ENCODE data around the gene FKBP5.

FKBP5 gene

GRCh38 chr6:35607517-35608233, 81.0 kb downstream of the FKBP5 start:
- H2BK12ac ChIP-seq (ENCODE audit: low read length): no peak overlapping the region
- H3K4ac ChIP-seq (ENCODE audit: low read length): no peak overlapping the region
- no peak for DNase-seq (ENCODE audit: low spot score)
- H3K27ac ChIP-seq (replicated peaks; ENCODE audit: low read length): no peak overlapping the region
- H2BK15ac ChIP-seq (ENCODE audit: low read length): no peak overlapping the region
- H4K91ac ChIP-seq (ENCODE audit: low read depth, low read length, poor library complexity): no peak overlapping the region
- H3K36me3 ChIP-seq (replicated peaks in 1 of 2; ENCODE audit: control insufficient read depth in 2 of 2, insufficient read depth in 2 of 2, low read length in 2 of 2): peaks cover 3 to 70% of the 10 kb centered on the region in 2 donors
- no peak overlapping the region for H3K4me3 ChIP-seq (ENCODE audit: low read length in 2 of 2)
- H3K23ac ChIP-seq (ENCODE audit: low read depth, low read length, poor library complexity): no peak overlapping the region
- no peak overlapping the region for H3K14ac ChIP-seq (ENCODE audit: low read length)
- H2BK5ac ChIP-seq (ENCODE audit: low read length): no peak overlapping the region
- H2BK120ac ChIP-seq (ENCODE audit: low read depth, low read length): no peak overlapping the region
- H3K79me1 ChIP-seq (ENCODE audit: low read depth, low read length): peaks cover 2% of the 10 kb centered on the region
- H3K9ac ChIP-seq (ENCODE audit: low read depth, low read length, poor library complexity): no peak overlapping the region
- WGBS, 2 donors (ENCODE audit: extremely low coverage in 2 of 2, insufficient read length in 2 of 2, insufficient replicate concordance in 1 of 2): no CpG with 5 or more reads among the region's 13 CpGs
- no peak overlapping the region for H2AK5ac ChIP-seq (ENCODE audit: low read depth, low read length)
- peaks cover 0 to 10% of the 10 kb centered on the region in 2 donors for H3K9me3 ChIP-seq (replicated peaks in 1 of 2; ENCODE audit: control insufficient read depth in 2 of 2, insufficient read depth in 1 of 2, low read depth in 1 of 2, low read length in 2 of 2)
- no peak overlapping the region for H2AFZ ChIP-seq (ENCODE audit: low read length)
- no peaks in the 10 kb centered on the region for H3K4me1 ChIP-seq (ENCODE audit: control insufficient read depth in 2 of 2, insufficient read depth in 1 of 2, low read depth in 1 of 2, low read length in 2 of 2)
- no peak overlapping the region for H3K18ac ChIP-seq (ENCODE audit: low read length)
- no peak overlapping the region for H3K4me2 ChIP-seq (ENCODE audit: insufficient read depth, low read length, poor library complexity, severe bottlenecking)
- no peak overlapping the region for H4K8ac ChIP-seq (ENCODE audit: low read depth, low read length)
- no peaks in the 10 kb centered on the region for H3K27me3 ChIP-seq (ENCODE audit: control insufficient read depth in 3 of 3, insufficient read depth in 3 of 3, low read depth in 1 of 3, low read length in 3 of 3)

DNA sequence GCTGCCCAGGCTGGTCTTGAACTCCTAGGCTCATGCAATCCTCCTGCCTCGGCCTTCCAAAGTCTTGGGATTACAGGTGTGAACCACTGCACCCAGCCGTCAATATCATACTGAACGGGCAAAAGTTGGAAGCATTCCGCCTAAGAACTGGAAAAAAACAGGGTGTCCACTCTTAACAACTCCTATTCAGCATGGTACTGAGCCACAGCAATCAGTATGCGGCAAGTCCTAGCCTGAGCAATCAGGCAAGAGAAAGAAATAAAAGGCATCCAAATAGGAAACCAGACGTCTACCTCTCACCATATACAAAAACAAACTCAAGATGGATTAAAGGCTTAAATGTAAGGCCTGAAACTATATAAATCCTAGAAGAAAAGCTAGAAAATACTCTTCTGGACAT, 83.1 kb downstream of the FKBP5 start:
- peaks cover 4 to 18% of the 10 kb centered on the region in 2 donors for H3K4me1 ChIP-seq (ENCODE audit: control insufficient read depth in 2 of 2, insufficient read depth in 1 of 2, low read depth in 1 of 2, low read length in 2 of 2)
- no peak overlapping the region for H3K4me2 ChIP-seq (ENCODE audit: insufficient read depth, low read length, poor library complexity, severe bottlenecking)
- H2BK120ac ChIP-seq (ENCODE audit: low read depth, low read length): no peak overlapping the region
- no peak overlapping the region for H4K8ac ChIP-seq (ENCODE audit: low read depth, low read length)
- H3K4ac ChIP-seq (ENCODE audit: low read length): no peak overlapping the region
- H2BK5ac ChIP-seq (ENCODE audit: low read length): no peak overlapping the region
- WGBS, 2 donors (ENCODE audit: extremely low coverage in 2 of 2, insufficient read length in 2 of 2, insufficient replicate concordance in 1 of 2): no CpG with 5 or more reads among the region's 6 CpGs
- no peak overlapping the region for H3K27ac ChIP-seq (replicated peaks; ENCODE audit: low read length)
- H4K91ac ChIP-seq (ENCODE audit: low read depth, low read length, poor library complexity): no peak overlapping the region
- H3K9ac ChIP-seq (ENCODE audit: low read depth, low read length, poor library complexity): no peak overlapping the region
- H2AFZ ChIP-seq (ENCODE audit: low read length): no peak overlapping the region
- peaks cover 2% of the 10 kb centered on the region for H3K79me1 ChIP-seq (ENCODE audit: low read depth, low read length)
- H3K23ac ChIP-seq (ENCODE audit: low read depth, low read length, poor library complexity): no peak overlapping the region
- H2BK12ac ChIP-seq (ENCODE audit: low read length): no peak overlapping the region
- H3K27me3 ChIP-seq (ENCODE audit: control insufficient read depth in 3 of 3, insufficient read depth in 3 of 3, low read depth in 1 of 3, low read length in 3 of 3): no peaks in the 10 kb centered on the region
- H2AK5ac ChIP-seq (ENCODE audit: low read depth, low read length): no peak overlapping the region
- H3K14ac ChIP-seq (ENCODE audit: low read length): no peak overlapping the region
- H3K4me3 ChIP-seq (ENCODE audit: low read length in 2 of 2): no peak overlapping the region
- no peak overlapping the region for H3K18ac ChIP-seq (ENCODE audit: low read length)
- H3K36me3 ChIP-seq (replicated peaks in 1 of 2; ENCODE audit: control insufficient read depth in 2 of 2, insufficient read depth in 2 of 2, low read length in 2 of 2): peaks cover 3 to 50% of the 10 kb centered on the region in 2 donors
- H2BK15ac ChIP-seq (ENCODE audit: low read length): no peak overlapping the region
- DNase-seq (ENCODE audit: low spot score): no peak
- H3K9me3 ChIP-seq (replicated peaks in 1 of 2; ENCODE audit: control insufficient read depth in 2 of 2, insufficient read depth in 1 of 2, low read depth in 1 of 2, low read length in 2 of 2): peaks cover 0 to 10% of the 10 kb centered on the region in 2 donors

- Histone ChIP-seq H2BK5ac (ENCODE audit: low read length) (no peak overlapping the region), H3K27ac (replicated peaks; ENCODE audit: low read length) (no peak overlapping the region), H4K8ac (ENCODE audit: low read depth, low read length) (no peak overlapping the region), H4K91ac (ENCODE audit: low read depth, low read length, poor library complexity) (no peak overlapping the region), H2AFZ (ENCODE audit: low read length) (no peak overlapping the region), H3K79me1 (ENCODE audit: low read depth, low read length) (peaks cover 2% of the 10 kb centered on the region), H3K27me3 (ENCODE audit: control insufficient read depth in 3 of 3, insufficient read depth in 3 of 3, low read depth in 1 of 3, low read length in 3 of 3) (no peaks in the 10 kb centered on the region), H3K4ac (ENCODE audit: low read length) (no peak overlapping the region), H2BK12ac (ENCODE audit: low read length) (no peak overlapping the region), H2BK15ac (ENCODE audit: low read length) (no peak overlapping the region), H3K4me3 (ENCODE audit: low read length in 2 of 2) (no peak overlapping the region), H3K4me2 (ENCODE audit: insufficient read depth, low read length, poor library complexity, severe bottlenecking) (no peak overlapping the region), H3K14ac (ENCODE audit: low read length) (no peak overlapping the region), H3K9me3 (replicated peaks in 1 of 2; ENCODE audit: control insufficient read depth in 2 of 2, insufficient read depth in 1 of 2, low read depth in 1 of 2, low read length in 2 of 2) (peaks cover 0 to 10% of the 10 kb centered on the region in 2 donors), H3K4me1 (ENCODE audit: control insufficient read depth in 2 of 2, insufficient read depth in 1 of 2, low read depth in 1 of 2, low read length in 2 of 2) (peaks cover 4 to 18% of the 10 kb centered on the region in 2 donors), H3K23ac (ENCODE audit: low read depth, low read length, poor library complexity) (no peak overlapping the region), H3K9ac (ENCODE audit: low read depth, low read length, poor library complexity) (no peak overlapping the region), H3K18ac (ENCODE audit: low read length) (no peak overlapping the region), H2BK120ac (ENCODE audit: low read depth, low read length) (no peak overlapping the region), H3K36me3 (replicated peaks in 1 of 2; ENCODE audit: control insufficient read depth in 2 of 2, insufficient read depth in 2 of 2, low read length in 2 of 2) (peaks cover 3 to 48% of the 10 kb centered on the region in 2 donors), H2AK5ac (ENCODE audit: low read depth, low read length) (no peak overlapping the region)
- WGBS, 2 donors (ENCODE audit: extremely low coverage in 2 of 2, insufficient read length in 2 of 2, insufficient replicate concordance in 1 of 2): no CpG with 5 or more reads among the region's 9 CpGs
- DNase-seq (ENCODE audit: low spot score): no peak
These were observed 85.2 kb downstream of the FKBP5 start for GRCh38 chr6:35603326-35604202.

Data from neuronal stem cell (in vitro differentiated cells).